Suprapubic skin (tissue), 3 donors: Measurements from ENCODE around the gene GTF2H3.

ENCODE experiments used
- CTCF ChIP-seq, 2 donors: fragments of 200-600 bp in 1 of 2; fragments of 450-650 bp in 1 of 2; sonication (generic) in 1 of 2; IDR thresholded peaks; one replicate each; pipeline ENCODE4 v1.5.1; 2016 to 2019; ENCODE audit warnings: antibody characterized with exemption in 2 of 2, mild to moderate bottlenecking in 1 of 2, moderate library complexity in 1 of 2
- EP300 ChIP-seq: sonication (generic); formaldehyde crosslinking; IDR thresholded peaks from one replicate; pipeline ENCODE4 v1.6.1; 2017; ENCODE audit warnings: antibody characterized with exemption
- POLR2A ChIP-seq, 2 donors: fragments of 450-650 bp; IDR thresholded peaks; one replicate each; pipeline ENCODE4 v1.6.1; 2017; ENCODE audit warnings: antibody characterized with exemption in 2 of 2, mild to moderate bottlenecking in 2 of 2, moderate library complexity in 2 of 2

- TF ChIP-seq CTCF (IDR thresholded peaks at IDR 0.05) (no peak), POLR2A (IDR thresholded peaks at IDR 0.05) (no peak), EP300 (no peak)
Observed at GRCh38 chr12:123656392-123656791, 22.8 kb downstream of the GTF2H3 start.
